ENCODE results near the gene RAB11A. TPM values are rescaled to one million over a fixed set of nuclear protein-coding genes. Genes with fewer than 3 reads are reported as not detected.

The RAB11A gene
- polyA plus RNA-seq, 1 of the 3 experiments (the other 2 are of a cell fraction), result 352 TPM

GRCh38 chr15:65856821-65857455 is 12.4 kb upstream of the RAB11A start:
- Histone ChIP-seq H3K36me3 (replicated peaks in 1 of 2; ENCODE audit: control insufficient read depth in 1 of 2, insufficient read depth in 2 of 2, low read length in 1 of 2) (no peaks in the 10 kb centered on the region), H3K9ac (no peak overlapping the region), H3K4me3 (ENCODE audit: low read depth in 2 of 2, low read length in 1 of 2) (no peak overlapping the region), H4K20me1 (ENCODE audit: insufficient read depth) (no peaks in the 10 kb centered on the region), H3K9me3 (no peaks in the 10 kb centered on the region), H3K27ac (ENCODE audit: low read depth in 2 of 2, low read length in 1 of 2) (no peak overlapping the region), H3K9me2 (no peaks in the 10 kb centered on the region), H2AFZ (ENCODE audit: low read depth) (no peak overlapping the region), H3F3A (replicated peaks; ENCODE audit: insufficient read depth) (no peaks in the 10 kb centered on the region), H3K79me2 (ENCODE audit: insufficient read depth) (no peaks in the 10 kb centered on the region), H3K4me2 (no peak overlapping the region), H3K27me3 (ENCODE audit: insufficient read depth) (no peaks in the 10 kb centered on the region), H3K4me1 (ENCODE audit: control insufficient read depth in 1 of 2, insufficient read depth in 2 of 2, low read depth in 1 of 2, low read length in 1 of 2) (no peaks in the 10 kb centered on the region)
- TF ChIP-seq FOXJ3 (CRISPR knock-in tag; IDR thresholded peaks at IDR 0.05) (no peak), ZBTB33 (IDR thresholded peaks at IDR 0.05; ENCODE audit: borderline replicate concordance, low read depth) (no peak), RAD21 (IDR thresholded peaks at IDR 0.05; ENCODE audit: low read length) (peak; percentile 49), TEAD4 (IDR thresholded peaks at IDR 0.05; ENCODE audit: borderline replicate concordance, insufficient read depth) (no peak), PBX3 (IDR thresholded peaks at IDR 0.05) (no peak), SMC3 (IDR thresholded peaks at IDR 0.05; ENCODE audit: low read depth, low read length) (peak; percentile 49), CTCF (IDR thresholded peaks at IDR 0.05) (peak; percentile 84)
- ChIA-PET POLR2A (interaction anchor here (1.0 kb wide), 1 partner anchor 14 kb away, joined by 3 read pairs; no protein-coding TSS in a partner anchor), CTCF (interaction anchor here (0.6 to 3.2 kb wide), 14 partner anchors 9 to 1494 kb away, joined by 3 to 31 read pairs (median 4); partner anchors contain the start of gene RAB11A)
- WGBS (ENCODE audit: low lambda C conversion rate), result 54% methylated on average over 12 of the region's 12 CpGs
- peak; percentile 42 for DNase-seq

- 85% methylated on average over 5 of the region's 5 CpGs for WGBS (ENCODE audit: low lambda C conversion rate)
- ChIA-PET CTCF (interaction anchor here (0.9 to 3.2 kb wide), 8 partner anchors 8 to 264 kb away, joined by 3 to 31 read pairs (median 6); partner anchors contain the start of gene RAB11A), POLR2A (interaction anchor here (0.6 kb wide), 1 partner anchor 209 kb away, joined by 3 read pairs; no protein-coding TSS in a partner anchor)
- no peak overlapping the region for H3K4me3 ChIP-seq (ENCODE audit: low read depth in 2 of 2, low read length in 1 of 2)
- H3K27me3 ChIP-seq (ENCODE audit: insufficient read depth), result no peaks in the 10 kb centered on the region
- no peaks in the 10 kb centered on the region for H4K20me1 ChIP-seq (ENCODE audit: insufficient read depth)
- TF ChIP-seq RAD21 (IDR thresholded peaks at IDR 0.05; ENCODE audit: low read length) (no peak), USF2 (IDR thresholded peaks at IDR 0.05; ENCODE audit: borderline replicate concordance, low read depth, low read length) (no peak), CHD2 (IDR thresholded peaks at IDR 0.05; ENCODE audit: low read length, partially characterized antibody) (no peak), GATA2 (CRISPR knock-in tag; IDR thresholded peaks at IDR 0.05) (no peak), FOXM1 (IDR thresholded peaks at IDR 0.05; ENCODE audit: low read depth) (no peak), POLR2AphosphoS5 (IDR thresholded peaks at IDR 0.05; ENCODE audit: low read depth, low read length) (no peak), MXI1 (IDR thresholded peaks at IDR 0.05; ENCODE audit: low read depth, low read length) (no peak), TAF1 (IDR thresholded peaks at IDR 0.05; ENCODE audit: borderline replicate concordance, low read depth, low read length) (no peak)
- no peaks in the 10 kb centered on the region for H3K36me3 ChIP-seq (replicated peaks in 1 of 2; ENCODE audit: control insufficient read depth in 1 of 2, insufficient read depth in 2 of 2, low read length in 1 of 2)
- no peak overlapping the region for H3K27ac ChIP-seq (ENCODE audit: low read depth in 2 of 2, low read length in 1 of 2)
- H3K4me1 ChIP-seq (ENCODE audit: control insufficient read depth in 1 of 2, insufficient read depth in 2 of 2, low read depth in 1 of 2, low read length in 1 of 2), result no peaks in the 10 kb centered on the region; a peak in 1 of 4 replicates
- no peak overlapping the region; the same call in 1 of the 2 replicates for H2AFZ ChIP-seq (ENCODE audit: low read depth)
- no peaks in the 10 kb centered on the region for H3K9me2 ChIP-seq
- H3K9me3 ChIP-seq, result no peaks in the 10 kb centered on the region
- H3K4me2 ChIP-seq, result no peak overlapping the region
- H3K79me2 ChIP-seq (ENCODE audit: insufficient read depth), result no peaks in the 10 kb centered on the region
- H3K9ac ChIP-seq, result no peak overlapping the region
- DNase-seq, result no peak
- H3F3A ChIP-seq (replicated peaks; ENCODE audit: insufficient read depth), result no peaks in the 10 kb centered on the region
Observed at GRCh38 chr15:65857718-65858402, 11.4 kb upstream of the RAB11A start.
